Muscle layer of duodenum (tissue), 2 donors: ENCODE results near the gene VSTM2B.

Source experiments
- H3K27ac ChIP-seq: one replicate; pipeline ENCODE4 v1.7.0; 2013; ENCODE audit warnings: mild to moderate bottlenecking, low read length
- H3K27me3 ChIP-seq: one replicate; pipeline ENCODE4 v1.7.0; 2013; ENCODE audit warnings: low read depth, mild to moderate bottlenecking, control low read depth, low read length
- H3K36me3 ChIP-seq, 2 donors: one replicate each; pipeline ENCODE4 v1.7.0; 2013; ENCODE audit warnings: low read length in 2 of 2, control low read depth in 1 of 2, mild to moderate bottlenecking in 1 of 2; ENCODE audit not compliant: insufficient read depth in 2 of 2, control insufficient read depth in 1 of 2
- H3K4me1 ChIP-seq, 2 donors: one replicate each; pipeline ENCODE4 v1.7.0; 2013; ENCODE audit warnings: low read length in 2 of 2, mild to moderate bottlenecking in 2 of 2, control low read depth in 1 of 2, moderate library complexity in 1 of 2; ENCODE audit not compliant: insufficient read depth in 2 of 2, control insufficient read depth in 1 of 2
- H3K4me3 ChIP-seq, 2 donors: one replicate each; pipeline ENCODE4 v1.7.0; 2013; ENCODE audit warnings: low read length in 2 of 2, low read depth in 1 of 2, mild to moderate bottlenecking in 1 of 2
- H3K9me3 ChIP-seq, 2 donors: one replicate each; pipeline ENCODE4 v1.7.0; 2013; ENCODE audit warnings: low read length in 2 of 2, control low read depth in 1 of 2, mild to moderate bottlenecking in 1 of 2; ENCODE audit not compliant: control insufficient read depth in 1 of 2
- donor health status: healthy.

The VSTM2B gene

DNA sequence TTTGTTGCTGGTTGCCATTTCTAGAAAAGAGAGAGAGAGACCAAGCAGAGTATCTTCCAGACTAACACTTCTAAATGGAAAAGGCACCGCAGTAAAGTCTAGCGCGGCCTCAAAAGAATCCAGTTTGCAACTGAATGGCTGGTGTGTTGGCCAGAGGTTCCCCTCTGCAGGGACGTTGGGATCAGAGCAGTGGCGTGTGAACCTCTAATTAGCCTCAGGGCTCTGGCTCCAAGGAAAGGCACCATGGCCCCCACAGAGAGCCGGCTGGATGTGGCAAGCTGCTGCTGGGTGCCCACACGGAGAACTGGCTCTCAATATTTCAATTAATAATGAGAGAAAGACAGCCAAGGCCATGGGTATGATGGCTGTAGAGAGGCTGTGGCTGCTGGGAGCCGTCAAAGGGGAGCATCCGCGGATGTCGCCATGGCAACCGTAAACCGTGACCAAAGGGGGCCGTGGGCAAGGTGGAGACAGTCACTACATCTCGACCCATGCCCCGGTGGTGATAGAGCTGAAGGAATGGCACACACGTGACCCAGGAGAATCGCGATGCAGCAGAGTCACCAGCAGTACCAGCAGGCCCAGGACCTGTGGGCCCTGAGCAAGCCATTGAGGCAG lies 9.5 kb downstream of the VSTM2B start:
- Histone ChIP-seq H3K9me3 (no peaks in the 10 kb centered on the region), H3K4me1 (peaks cover 0 to 1% of the 10 kb centered on the region in 2 donors), H3K27me3 (peaks cover 6% of the 10 kb centered on the region), H3K4me3 (no peak overlapping the region), H3K27ac (no peak overlapping the region), H3K36me3 (no peaks in the 10 kb centered on the region)

DNA sequence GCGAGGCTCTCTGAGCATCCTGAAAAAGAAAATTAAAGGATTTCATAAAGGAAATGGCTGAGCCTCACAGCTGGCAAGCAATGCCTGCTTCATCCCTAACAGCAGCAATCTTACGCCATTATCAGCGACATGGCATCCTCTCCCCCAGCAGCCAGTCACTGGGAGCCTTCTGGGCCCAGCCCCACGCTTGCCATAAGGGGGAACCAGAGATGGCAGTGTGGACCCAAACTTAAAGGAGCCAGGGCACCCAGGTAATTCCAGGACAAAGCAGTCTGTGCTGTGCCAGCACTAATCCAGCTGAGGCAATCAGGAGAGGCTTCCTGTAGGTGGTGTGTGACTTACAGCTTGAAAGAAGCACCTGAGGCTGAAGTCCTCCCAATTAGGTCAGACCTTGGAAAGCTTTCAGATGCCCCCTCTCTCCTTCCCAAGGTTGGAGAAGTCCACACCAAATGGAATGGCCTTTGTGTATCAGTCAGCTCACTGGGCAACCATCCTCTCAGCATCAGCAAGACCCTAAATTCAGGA lies 10.3 kb downstream of the VSTM2B start:
- Histone ChIP-seq H3K27me3 (no peaks in the 10 kb centered on the region), H3K36me3 (no peaks in the 10 kb centered on the region), H3K4me3 (no peak overlapping the region), H3K27ac (no peak overlapping the region), H3K4me1 (no peaks in the 10 kb centered on the region), H3K9me3 (no peaks in the 10 kb centered on the region)

DNA sequence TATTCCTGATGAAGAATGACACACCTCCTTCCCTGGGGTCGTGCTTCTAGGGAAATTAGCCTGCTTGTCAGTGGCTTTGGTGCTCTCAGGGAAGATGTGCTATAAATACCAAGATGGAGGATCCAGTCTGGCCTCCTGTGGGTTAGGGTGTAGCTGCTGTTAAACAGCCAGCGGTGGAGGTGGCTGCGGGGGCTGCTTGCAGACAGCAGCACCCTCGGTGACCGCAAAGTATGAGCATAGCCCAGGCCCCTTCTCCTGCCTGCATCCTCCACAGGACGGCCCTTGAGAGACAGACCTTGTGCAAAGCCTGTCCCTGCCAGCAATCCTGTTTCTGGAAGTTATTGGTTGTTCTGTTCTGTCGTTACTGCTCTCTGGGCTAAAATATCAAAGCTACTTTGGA lies 11.4 kb downstream of the VSTM2B start:
- Histone ChIP-seq H3K4me3 (no peak overlapping the region), H3K36me3 (no peaks in the 10 kb centered on the region), H3K9me3 (no peaks in the 10 kb centered on the region), H3K27ac (no peak overlapping the region), H3K4me1 (no peaks in the 10 kb centered on the region), H3K27me3 (no peaks in the 10 kb centered on the region)

DNA sequence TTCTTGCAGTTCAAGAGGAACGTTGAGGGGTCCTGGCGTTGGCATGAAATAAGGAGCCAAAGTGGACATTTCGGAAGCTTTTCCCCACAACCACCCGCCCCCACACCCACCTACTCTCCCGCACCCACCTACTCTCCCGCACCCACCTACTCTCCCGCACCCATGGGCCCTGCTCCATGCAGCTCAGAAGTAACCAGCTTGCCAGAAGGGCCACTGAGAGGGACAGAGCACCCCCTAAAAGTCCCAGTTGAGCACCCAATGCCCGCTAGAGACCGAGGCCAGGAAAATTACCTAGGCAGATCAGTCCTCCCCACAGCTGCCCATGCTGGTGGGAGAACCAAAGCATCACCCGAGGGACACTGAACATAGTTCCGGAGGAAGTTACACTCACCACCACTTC lies 11.8 kb downstream of the VSTM2B start:
- no peak overlapping the region for H3K4me3 ChIP-seq
- no peaks in the 10 kb centered on the region for H3K9me3 ChIP-seq
- H3K36me3 ChIP-seq, result no peaks in the 10 kb centered on the region
- no peaks in the 10 kb centered on the region for H3K27me3 ChIP-seq
- H3K27ac ChIP-seq, result no peak overlapping the region
- H3K4me1 ChIP-seq, result no peaks in the 10 kb centered on the region

DNA sequence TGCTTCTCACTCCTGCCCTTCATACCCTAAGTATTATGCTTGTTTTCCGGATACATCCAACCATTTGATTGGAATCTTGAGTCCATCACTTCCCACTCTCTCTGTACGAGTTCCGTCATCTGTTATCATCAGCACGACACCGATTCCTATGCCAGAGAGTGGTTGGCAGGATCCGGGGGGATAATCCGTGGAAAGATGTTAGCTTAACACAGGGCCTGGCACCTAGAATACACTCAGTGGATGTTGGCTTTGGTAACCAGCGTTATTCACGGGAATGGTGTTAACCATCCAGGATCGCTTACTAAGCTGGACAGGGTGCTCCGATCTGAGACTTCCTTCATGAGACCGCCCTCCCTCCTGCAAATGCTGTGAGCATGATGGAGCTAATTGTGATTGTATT lies 12.4 kb downstream of the VSTM2B start:
- Histone ChIP-seq H3K4me3 (no peak overlapping the region), H3K4me1 (no peaks in the 10 kb centered on the region), H3K27me3 (no peaks in the 10 kb centered on the region), H3K36me3 (no peaks in the 10 kb centered on the region), H3K9me3 (no peaks in the 10 kb centered on the region), H3K27ac (no peak overlapping the region)

DNA sequence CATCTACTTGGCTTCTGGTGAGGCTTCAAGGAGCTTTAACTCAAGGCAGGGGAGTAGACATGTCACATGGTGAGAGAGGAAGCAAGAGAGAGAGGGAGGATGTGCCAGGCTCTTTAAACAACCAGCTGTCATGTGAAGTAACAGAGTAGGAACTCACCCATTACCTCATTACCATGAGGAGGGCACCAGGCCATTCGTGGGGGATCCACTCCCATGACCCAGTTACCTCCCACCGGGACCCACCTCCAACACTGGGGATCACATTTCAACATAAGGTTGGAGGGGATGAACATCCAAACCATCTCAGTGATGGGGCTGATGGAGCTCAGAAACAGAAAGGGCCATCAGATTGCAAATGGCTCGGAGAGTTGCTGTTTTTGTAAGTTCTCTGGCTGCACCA lies 12.9 kb downstream of the VSTM2B start:
- Histone ChIP-seq H3K27me3 (no peaks in the 10 kb centered on the region), H3K4me1 (no peaks in the 10 kb centered on the region), H3K36me3 (no peaks in the 10 kb centered on the region)

DNA sequence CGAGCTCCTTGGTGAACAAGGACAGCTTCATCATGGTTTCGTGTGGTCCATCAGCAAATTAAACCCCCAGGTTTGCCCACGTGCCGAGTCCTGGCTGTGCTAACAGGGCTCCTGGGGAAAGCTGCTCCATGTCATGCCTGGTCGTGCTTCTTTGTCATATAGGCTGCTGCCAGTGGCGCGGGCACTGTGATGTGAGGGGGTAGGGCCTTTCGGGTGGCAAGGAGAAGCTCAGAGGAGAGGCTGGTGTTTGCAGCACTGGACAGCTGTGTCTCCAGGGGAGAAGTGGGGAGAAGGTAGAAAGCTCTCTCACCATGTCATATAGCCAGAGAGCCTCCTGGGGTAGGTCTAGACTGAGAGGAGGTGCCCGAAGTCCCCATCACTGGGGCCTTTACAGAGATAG lies 13.3 kb downstream of the VSTM2B start:
- no peak overlapping the region for H3K4me3 ChIP-seq
- H3K27me3 ChIP-seq, result no peaks in the 10 kb centered on the region
- no peak overlapping the region for H3K27ac ChIP-seq
- no peaks in the 10 kb centered on the region for H3K4me1 ChIP-seq
- H3K9me3 ChIP-seq, result no peaks in the 10 kb centered on the region
- no peaks in the 10 kb centered on the region for H3K36me3 ChIP-seq

More for the DNA sequence above, 12.9 kb downstream of the VSTM2B start:
- Histone ChIP-seq H3K27ac (no peak overlapping the region), H3K4me3 (no peak overlapping the region), H3K9me3 (no peaks in the 10 kb centered on the region)

DNA sequence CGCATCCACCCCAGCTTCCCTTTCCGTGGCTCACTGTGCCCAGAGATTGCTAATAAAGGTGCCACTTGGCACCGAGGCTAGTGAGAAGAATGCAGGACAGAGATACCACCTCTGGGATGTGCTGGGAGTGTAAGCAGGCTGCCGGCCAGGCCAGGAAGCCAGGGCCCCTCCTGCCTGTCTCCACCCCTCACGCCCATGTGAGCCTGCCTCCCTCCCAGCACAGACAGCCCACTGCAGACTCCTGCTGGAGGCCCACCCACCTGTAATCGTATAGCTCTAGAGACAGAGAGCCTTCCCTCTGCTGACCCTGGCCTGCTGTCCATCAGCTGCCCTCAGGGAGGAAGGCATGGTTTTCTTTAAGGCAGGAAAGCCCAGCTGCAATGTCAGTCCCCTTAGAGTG lies 13.9 kb downstream of the VSTM2B start:
- Histone ChIP-seq H3K4me1 (no peaks in the 10 kb centered on the region), H3K36me3 (no peaks in the 10 kb centered on the region), H3K9me3 (no peaks in the 10 kb centered on the region), H3K4me3 (no peak overlapping the region), H3K27me3 (no peaks in the 10 kb centered on the region), H3K27ac (no peak overlapping the region)

DNA sequence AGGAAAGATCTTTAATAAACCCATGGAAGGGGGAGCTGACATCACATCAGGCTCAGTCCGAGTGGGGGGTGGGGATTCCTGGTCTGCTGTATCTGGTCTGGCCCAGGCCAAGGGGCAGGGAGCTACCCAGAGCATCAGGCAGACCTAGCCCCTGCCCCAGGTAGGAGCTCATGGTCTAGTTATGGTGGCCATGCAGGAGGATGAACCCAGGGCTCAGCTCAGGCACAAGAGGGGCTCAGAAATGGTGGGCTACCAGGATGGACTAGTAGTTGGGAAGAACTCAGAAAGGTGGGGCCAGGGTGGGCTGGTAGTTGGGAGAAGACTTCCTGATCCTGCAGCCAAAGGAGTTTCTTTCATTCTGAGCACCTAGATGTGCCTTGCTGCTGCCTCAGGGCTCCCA lies 14.3 kb downstream of the VSTM2B start:
- H3K36me3 ChIP-seq, result no peaks in the 10 kb centered on the region
- H3K4me3 ChIP-seq, result no peak overlapping the region
- no peaks in the 10 kb centered on the region for H3K9me3 ChIP-seq
- H3K4me1 ChIP-seq, result no peaks in the 10 kb centered on the region
- no peaks in the 10 kb centered on the region for H3K27me3 ChIP-seq
- no peak overlapping the region for H3K27ac ChIP-seq

DNA sequence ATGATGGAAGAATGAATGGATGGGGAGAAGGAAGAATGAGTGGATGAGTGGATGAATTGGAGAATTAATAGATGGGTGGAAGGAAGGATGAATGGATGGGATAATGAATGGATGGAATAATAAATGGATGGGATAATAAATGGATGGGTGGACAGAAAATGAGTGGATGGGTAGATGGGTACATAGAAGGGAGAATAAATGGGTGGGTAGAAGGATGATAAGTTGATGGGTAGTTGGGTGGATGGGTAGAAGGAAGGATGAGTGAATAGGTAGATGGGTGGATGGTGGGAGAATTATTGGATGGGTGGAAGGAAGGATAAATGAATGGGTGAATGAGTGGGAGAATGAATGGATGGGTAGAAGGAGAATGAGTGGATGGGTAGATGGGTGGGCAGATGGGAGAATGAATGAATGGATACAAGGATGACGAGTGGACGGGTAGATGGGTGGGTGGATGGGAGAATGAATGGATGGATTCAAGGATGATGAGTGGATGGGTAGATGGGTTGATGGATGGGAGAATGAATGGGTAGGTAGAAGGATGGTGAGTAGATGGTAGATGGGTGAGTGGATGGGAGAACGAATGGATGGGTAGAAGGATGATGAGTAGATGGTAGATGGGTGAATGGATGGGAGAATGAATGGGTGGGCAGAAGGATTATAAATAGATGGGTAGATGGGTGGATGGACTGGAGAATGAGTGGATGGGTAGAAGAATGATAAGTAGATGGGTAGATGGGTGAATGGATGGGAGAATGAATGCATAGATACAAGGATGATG lies 15.9 kb downstream of the VSTM2B start:
- H3K27ac ChIP-seq, result no peak overlapping the region
- H3K4me1 ChIP-seq, result no peaks in the 10 kb centered on the region
- H3K36me3 ChIP-seq, result no peaks in the 10 kb centered on the region
- H3K4me3 ChIP-seq, result no peak overlapping the region
- no peaks in the 10 kb centered on the region for H3K27me3 ChIP-seq
- H3K9me3 ChIP-seq, result no peaks in the 10 kb centered on the region

DNA sequence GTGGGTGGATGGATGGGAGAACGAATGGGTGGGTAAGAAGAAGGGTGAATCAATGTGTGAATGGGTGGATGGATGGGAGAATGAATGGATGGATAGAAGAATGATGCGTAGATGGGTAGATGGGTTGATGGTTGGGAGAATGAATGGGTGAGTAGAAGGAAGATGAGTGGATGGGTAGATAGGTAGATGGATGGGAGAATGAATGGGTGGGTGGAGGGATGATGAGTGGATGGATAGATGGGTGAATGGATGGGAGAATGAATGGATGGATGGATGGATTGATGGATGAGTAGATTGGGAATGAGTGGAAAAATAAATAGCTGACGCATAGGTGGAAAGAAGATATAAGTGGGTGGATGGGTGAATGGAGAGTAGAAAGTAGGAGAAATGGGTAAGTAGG lies 16.5 kb downstream of the VSTM2B start:
- Histone ChIP-seq H3K9me3 (no peaks in the 10 kb centered on the region), H3K4me1 (no peaks in the 10 kb centered on the region), H3K4me3 (no peak overlapping the region), H3K27me3 (no peaks in the 10 kb centered on the region), H3K36me3 (no peaks in the 10 kb centered on the region), H3K27ac (no peak overlapping the region)
